Fibroblast of lung (primary cell): ENCODE measurements around the gene DCAF17. TPM values are rescaled to one million over a fixed set of nuclear protein-coding genes. Genes with fewer than 3 reads are reported as not detected.
A peak's percentile ranks its signal among the peaks of the same experiment; 100 is the strongest.

Source experiments
- DNase-seq, 2 donors: peaks; one replicate each; pipeline versions ENCODE4 v3.0.0 to v3.0.0-alpha.2; 2010; ENCODE audit warnings: low read depth in 2 of 2
- H2AFZ ChIP-seq: 2 replicates; pipeline ENCODE4 v1.5.1; 2012; ENCODE audit warnings: low read length, control low read depth, inconsistent platforms
- H3K27ac ChIP-seq: 2 replicates; pipeline ENCODE4 v1.5.1; 2011; ENCODE audit warnings: low read length, control low read depth; ENCODE audit not compliant: insufficient read depth
- H3K27me3 ChIP-seq: 2 replicates; pipeline ENCODE4 v1.5.1; 2011; ENCODE audit warnings: mild to moderate bottlenecking, low read length; ENCODE audit not compliant: control insufficient read depth, insufficient read depth
- H3K36me3 ChIP-seq: 2 replicates; pipeline ENCODE4 v1.5.1; 2011; ENCODE audit warnings: low read length; ENCODE audit not compliant: control insufficient read depth, insufficient read depth
- H3K4me1 ChIP-seq: 2 replicates; pipeline ENCODE4 v1.5.1; 2011; ENCODE audit warnings: low read length; ENCODE audit not compliant: control insufficient read depth, insufficient read depth; ENCODE audit errors: extremely low read depth
- H3K4me2 ChIP-seq: 2 replicates; pipeline ENCODE4 v1.5.1; 2011; ENCODE audit warnings: low read length, control low read depth; ENCODE audit not compliant: insufficient read depth; ENCODE audit errors: extremely low read depth
- H3K4me3 ChIP-seq, 4 experiments: fragments of 200-600 bp in 1 of 4; sonication (generic) in 1 of 4; replicated peaks in 1 of 4; 2 replicates each; pipeline ENCODE4 v1.5.1; 2011 to 2016; ENCODE audit warnings: low read length in 4 of 4, low read depth in 3 of 4, mild to moderate bottlenecking in 3 of 4, control low read depth in 2 of 4, inconsistent platforms in 1 of 4, mixed read lengths in 1 of 4; ENCODE audit not compliant: insufficient read depth in 1 of 4; ENCODE audit errors: control extremely low read depth in 1 of 4
- H3K79me2 ChIP-seq: 2 replicates; pipeline ENCODE4 v1.5.1; 2012; ENCODE audit warnings: mild to moderate bottlenecking, low read length, inconsistent platforms; ENCODE audit not compliant: control insufficient read depth, insufficient read depth
- H3K9ac ChIP-seq: 2 replicates; pipeline ENCODE4 v1.5.1; 2011; ENCODE audit warnings: mild to moderate bottlenecking, low read length, control low read depth; ENCODE audit not compliant: insufficient read depth
- H3K9me3 ChIP-seq: 2 replicates; pipeline ENCODE4 v1.5.1; 2012; ENCODE audit warnings: low read depth, low read length; ENCODE audit not compliant: control insufficient read depth, insufficient read depth
- H4K20me1 ChIP-seq: 2 replicates; pipeline ENCODE4 v1.5.1; 2011; ENCODE audit warnings: low read length; ENCODE audit not compliant: control insufficient read depth, insufficient read depth; ENCODE audit errors: extremely low read depth
- CTCF ChIP-seq, 2 donors: IDR thresholded peaks in 1 of 2; conservative IDR thresholded peaks in 1 of 2; 1 replicate in 1 of 2; 2 replicates in 1 of 2; pipeline ENCODE4 v1.5.1; 2011 to 2012; ENCODE audit warnings: low read length in 2 of 2, control low read depth in 1 of 2, inconsistent platforms in 1 of 2, low read depth in 1 of 2, mild to moderate bottlenecking in 1 of 2
- EZH2 ChIP-seq: IDR thresholded peaks from 2 replicates; pipeline ENCODE4 v1.5.1; 2012; ENCODE audit warnings: low read length, control low read depth, mild to moderate bottlenecking; ENCODE audit errors: missing control alignments
- polyA plus RNA-seq, 2 donors: library from polyadenylated mRNA; depleted of rRNA in 1 of 2; stranded (reverse) in 1 of 2; unstranded in 1 of 2; fragments of >200 nt; gene quantifications; 2 replicates each; pipeline ENCODE4 v1.2.1, GENCODE V29; 2011 to 2012; ENCODE audit warnings: missing spikeins in 1 of 2
- total RNA-seq: library from RNA; depleted of rRNA; stranded (reverse); fragments of >200 nt; gene quantifications from 2 replicates; pipeline ENCODE4 v1.2.1, GENCODE V29; 2014

Gene DCAF17
- total and polyA plus RNA-seq, 2 donors (not counting 1 experiment from before 2014, with no cell fraction given), result 10.2 to 30.6 TPM

- no peaks in the 10 kb centered on the region for H3K79me2 ChIP-seq
- H3K4me3 ChIP-seq, result no peak overlapping the region
- H3K4me1 ChIP-seq, result no peaks in the 10 kb centered on the region
- H3K4me2 ChIP-seq, result no peak overlapping the region
- no peak overlapping the region for H3K9ac ChIP-seq
- no peaks in the 10 kb centered on the region for H3K27me3 ChIP-seq
- no peaks in the 10 kb centered on the region for H4K20me1 ChIP-seq
- no peak overlapping the region for H3K27ac ChIP-seq
- no peak for DNase-seq
- H2AFZ ChIP-seq, result no peak overlapping the region
- H3K36me3 ChIP-seq, result no peaks in the 10 kb centered on the region
- no peaks in the 10 kb centered on the region for H3K9me3 ChIP-seq
- TF ChIP-seq EZH2 (no peak), CTCF (conservative IDR thresholded peaks at IDR 0.05 in 1 of 2, IDR thresholded peaks at IDR 0.05 in 1 of 2; ENCODE audit: low read depth in 1 of 2, low read length in 2 of 2) (no peak)
Observed at GRCh38 chr2:171482308-171482707, 48.3 kb downstream of the DCAF17 start.

GRCh38 chr2:171482877-171483276 is 48.9 kb downstream of the DCAF17 start:
- H3K36me3 ChIP-seq, result no peaks in the 10 kb centered on the region
- H3K9ac ChIP-seq, result no peak overlapping the region
- H3K4me1 ChIP-seq, result no peaks in the 10 kb centered on the region
- H3K4me3 ChIP-seq, result no peak overlapping the region
- H3K27me3 ChIP-seq, result no peaks in the 10 kb centered on the region
- DNase-seq, result peak in 1 of 2 donors; percentile 70
- no peaks in the 10 kb centered on the region for H3K9me3 ChIP-seq
- no peaks in the 10 kb centered on the region for H3K79me2 ChIP-seq
- H3K27ac ChIP-seq, result no peak overlapping the region
- no peak overlapping the region for H3K4me2 ChIP-seq
- H4K20me1 ChIP-seq, result no peaks in the 10 kb centered on the region
- TF ChIP-seq CTCF (conservative IDR thresholded peaks at IDR 0.05 in 1 of 2, IDR thresholded peaks at IDR 0.05 in 1 of 2; ENCODE audit: low read depth in 1 of 2, low read length in 2 of 2) (no peak), EZH2 (no peak)
- H2AFZ ChIP-seq, result no peak overlapping the region

GRCh38 chr2:171483793-171484192 is 49.8 kb downstream of the DCAF17 start:
- Histone ChIP-seq H3K9me3 (no peaks in the 10 kb centered on the region), H4K20me1 (no peaks in the 10 kb centered on the region), H3K4me1 (no peaks in the 10 kb centered on the region), H3K27ac (no peak overlapping the region), H3K79me2 (no peaks in the 10 kb centered on the region), H3K4me2 (no peak overlapping the region), H3K4me3 (no peak overlapping the region), H3K27me3 (no peaks in the 10 kb centered on the region), H3K36me3 (no peaks in the 10 kb centered on the region), H3K9ac (no peak overlapping the region), H2AFZ (no peak overlapping the region)
- DNase-seq, result no peak
- TF ChIP-seq CTCF (conservative IDR thresholded peaks at IDR 0.05 in 1 of 2, IDR thresholded peaks at IDR 0.05 in 1 of 2; ENCODE audit: low read depth in 1 of 2, low read length in 2 of 2) (no peak), EZH2 (no peak)
